Aorta (tissue), 5 donors: ENCODE results near the gene IKZF1. TPM values are rescaled to one million over a fixed set of nuclear protein-coding genes. Genes with fewer than 3 reads are reported as not detected.

ENCODE experiments used
- ATAC-seq: fragments of 200-7000 bp; cut with Tn5 transposase; one replicate; pipeline ENCODE4 v1.9.1; 2022; ENCODE audit warnings: moderate library complexity; ENCODE audit not compliant: low FRiP score
- DNase-seq, 2 donors: peaks; one replicate each; pipeline ENCODE4 v3.0.0-alpha.2; 2020
- H3K27ac ChIP-seq, 2 donors: one replicate each; pipeline ENCODE4 v1.5.1; 2013; ENCODE audit warnings: low read length in 2 of 2, mild to moderate bottlenecking in 2 of 2, moderate library complexity in 2 of 2, control low read depth in 1 of 2, inconsistent platforms in 1 of 2, low read depth in 1 of 2
- H3K27me3 ChIP-seq, 2 donors: one replicate each; pipeline ENCODE4 v1.6.1; 2013; ENCODE audit warnings: control low read depth in 1 of 2, low read length in 1 of 2, mild to moderate bottlenecking in 1 of 2, moderate library complexity in 1 of 2; ENCODE audit not compliant: insufficient read depth in 2 of 2, control insufficient read depth in 1 of 2
- H3K36me3 ChIP-seq, 2 donors: one replicate each; pipeline ENCODE4 v1.6.1; 2013; ENCODE audit warnings: control low read depth in 1 of 2, low read length in 1 of 2, mild to moderate bottlenecking in 1 of 2; ENCODE audit not compliant: insufficient read depth in 2 of 2, control insufficient read depth in 1 of 2
- H3K4me1 ChIP-seq, 2 donors: one replicate each; pipeline ENCODE4 v1.6.1; 2013; ENCODE audit warnings: low read length in 2 of 2, control low read depth in 1 of 2, mild to moderate bottlenecking in 1 of 2, moderate library complexity in 1 of 2; ENCODE audit not compliant: insufficient read depth in 2 of 2, control insufficient read depth in 1 of 2
- H3K4me3 ChIP-seq, 2 donors: one replicate each; pipeline ENCODE4 v1.5.1; 2013; ENCODE audit warnings: low read length in 2 of 2, control low read depth in 1 of 2, mild to moderate bottlenecking in 1 of 2
- H3K9me3 ChIP-seq: one replicate; pipeline ENCODE4 v1.6.1; 2013; ENCODE audit warnings: mild to moderate bottlenecking, low read length; ENCODE audit not compliant: control insufficient read depth
- whole genome bisulfite sequencing, 2 donors: extraction: QIAGEN DNeasy Blood & Tissue Kit; methylation state at CpG; one replicate each; pipeline ENCODE4 v1.1.7; 2013; 5-methylcytosine and 5-hydroxymethylcytosine counted together
- intact Hi-C, 2 donors: fragments of 100-400 bp; cut with DNase I; formaldehyde crosslinking; loops; one replicate each; pipeline versions ENCODE4 v1.14.2 to v1.15.0; 2022
- polyA plus RNA-seq, 2 donors: library from polyadenylated mRNA; stranded (reverse); fragments of 200-250 nt; gene quantifications; one replicate each; pipeline ENCODE4 v1.2.3, GENCODE V29; 2013
- total RNA-seq, 2 donors: library from RNA; stranded (reverse); fragmentation: NEBNext Ultra II Directional; extraction: Animal tissue kit (Norgen Biotek cat#: 25700); gene quantifications; one replicate each; pipeline ENCODE4 v1.2.1, GENCODE V29; 2021
- donor health status: healthy with polysubstance abuse.
- donor health status: Bipolar disorder and iron deficiency.
- donor health status: DM: no; HTN: no; CAD: no.
- donor health status: DM: no; HTN: no; CAD: no.
- donor health status: DM: yes; HTN: yes; CAD: no.

Gene IKZF1
- total and polyA plus RNA-seq, 4 donors: 2.5 to 24.4 (median 9.7) TPM

DNA sequence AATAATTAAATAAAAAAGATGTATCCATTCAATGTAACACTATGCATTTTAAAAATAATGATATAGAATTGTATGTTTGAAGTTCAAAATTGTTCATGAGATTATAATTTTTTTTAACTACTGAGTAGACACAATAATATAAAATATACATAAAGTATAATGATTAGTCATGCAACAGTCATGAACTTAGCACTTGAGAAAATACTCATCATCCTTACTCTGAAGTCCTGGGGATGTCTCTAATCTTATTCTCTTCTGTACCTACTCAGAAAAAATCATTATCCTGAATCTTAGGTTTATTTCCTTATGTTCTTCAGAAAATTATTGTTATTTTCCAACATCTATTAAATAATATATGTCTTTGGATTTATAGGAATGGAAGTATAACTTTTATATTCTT lies 26.4 kb upstream of the IKZF1 start:
- no peaks in the 10 kb centered on the region for H3K9me3 ChIP-seq
- intact Hi-C loops: no loop called here
- no peak overlapping the region for H3K27ac ChIP-seq
- DNase-seq (no peak), ATAC-seq (no peak)
- H3K4me3 ChIP-seq: no peak overlapping the region
- H3K36me3 ChIP-seq: no peaks in the 10 kb centered on the region
- H3K27me3 ChIP-seq: no peaks in the 10 kb centered on the region
- H3K4me1 ChIP-seq: peaks cover 0 to 2% of the 10 kb centered on the region in 2 donors

DNA sequence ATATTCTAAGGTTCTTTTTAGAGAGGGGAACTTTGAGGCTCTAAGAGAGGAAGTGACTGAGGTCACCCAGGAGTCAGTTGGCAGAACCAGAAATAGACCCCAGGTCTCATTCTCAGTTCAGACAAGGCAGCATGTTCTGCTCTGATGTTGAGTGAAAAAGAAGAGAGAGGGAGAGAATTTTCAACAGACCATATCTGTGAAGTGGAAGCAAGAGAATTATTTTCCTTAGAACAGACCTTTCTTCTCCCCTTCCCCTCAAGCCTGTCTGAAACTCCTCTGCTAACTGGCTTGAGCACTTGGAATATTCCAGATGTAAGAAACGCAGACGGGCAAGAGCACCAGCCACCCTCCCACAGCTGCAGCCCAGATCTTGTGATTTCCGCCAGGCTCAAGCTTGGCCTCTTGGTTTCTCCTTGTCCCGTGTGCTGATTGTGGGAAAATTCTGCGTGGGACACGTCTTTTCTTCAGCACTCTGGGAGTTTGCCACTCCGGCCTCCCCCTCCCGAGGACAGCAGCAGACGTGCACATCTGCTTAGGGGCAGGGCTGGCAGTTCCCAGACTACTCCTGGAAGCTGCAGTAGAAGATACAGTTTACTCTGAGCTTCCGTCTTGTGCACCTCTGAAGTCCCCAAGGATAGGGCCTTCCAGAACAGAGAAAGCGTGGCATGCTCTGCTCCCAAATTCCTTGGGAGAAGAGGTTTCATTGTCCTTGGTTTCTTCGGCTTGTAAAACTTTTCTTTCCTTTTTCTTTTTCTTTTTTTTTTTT lies 22.7 kb upstream of the IKZF1 start:
- DNase-seq (peak in 1 of 2 donors; percentile 74), ATAC-seq (peak; percentile 19)
- H3K9me3 ChIP-seq: no peaks in the 10 kb centered on the region
- H3K27me3 ChIP-seq: no peaks in the 10 kb centered on the region
- intact Hi-C loops: no loop called here
- H3K27ac ChIP-seq: no peak overlapping the region
- no peaks in the 10 kb centered on the region for H3K36me3 ChIP-seq
- H3K4me1 ChIP-seq: no peaks in the 10 kb centered on the region
- 65 to 67% methylated on average over 12 of the region's 12 CpGs for WGBS, 2 donors
- no peak overlapping the region for H3K4me3 ChIP-seq

DNA sequence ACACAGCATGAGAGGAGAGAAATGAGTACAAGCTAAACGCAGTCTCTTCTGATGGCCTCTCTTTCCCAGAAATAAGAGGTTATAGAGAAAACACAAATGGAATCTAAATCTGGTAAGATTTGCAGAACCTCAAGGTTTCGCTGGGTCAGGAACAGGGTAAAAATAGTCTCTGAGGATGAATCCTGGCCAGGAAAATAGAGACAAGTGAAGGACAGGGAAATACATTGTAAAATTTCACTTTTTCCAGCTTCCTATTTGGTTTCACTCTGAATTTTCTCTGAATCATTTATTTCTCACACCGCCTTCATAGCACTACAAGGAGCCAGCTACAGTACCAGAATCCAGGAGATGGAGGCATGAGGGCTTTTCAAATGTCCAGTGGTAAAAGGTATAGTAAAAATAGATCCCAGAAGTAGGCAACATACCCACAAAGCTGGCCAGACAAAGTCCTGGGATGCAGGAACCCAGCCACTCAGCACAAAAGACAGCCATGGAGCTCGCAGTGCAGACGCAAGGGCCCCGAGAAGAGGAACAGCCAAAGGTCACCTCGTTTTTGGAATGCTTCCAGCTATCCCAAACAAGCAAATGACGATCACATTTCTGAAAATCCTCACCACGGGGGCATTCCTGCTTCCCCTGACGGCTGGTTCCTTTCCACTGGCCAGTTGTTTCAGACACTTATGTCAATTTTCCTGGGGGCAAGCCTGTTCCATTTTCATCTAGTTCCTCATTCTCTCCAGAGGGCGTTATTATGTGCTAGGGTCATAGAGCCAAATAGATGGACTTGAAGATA lies 21.5 kb upstream of the IKZF1 start:
- ATAC-seq: no peak
- H3K4me3 ChIP-seq: no peak overlapping the region
- H3K9me3 ChIP-seq: no peaks in the 10 kb centered on the region
- H3K36me3 ChIP-seq: no peaks in the 10 kb centered on the region
- peak in 1 of 2 donors; percentile 57 for DNase-seq
- no peak overlapping the region for H3K27ac ChIP-seq
- H3K27me3 ChIP-seq: no peaks in the 10 kb centered on the region
- WGBS, 2 donors: 50 to 56% methylated on average over 11 of the region's 11 CpGs
- H3K4me1 ChIP-seq: no peaks in the 10 kb centered on the region
- intact Hi-C loops: no loop called here

DNA sequence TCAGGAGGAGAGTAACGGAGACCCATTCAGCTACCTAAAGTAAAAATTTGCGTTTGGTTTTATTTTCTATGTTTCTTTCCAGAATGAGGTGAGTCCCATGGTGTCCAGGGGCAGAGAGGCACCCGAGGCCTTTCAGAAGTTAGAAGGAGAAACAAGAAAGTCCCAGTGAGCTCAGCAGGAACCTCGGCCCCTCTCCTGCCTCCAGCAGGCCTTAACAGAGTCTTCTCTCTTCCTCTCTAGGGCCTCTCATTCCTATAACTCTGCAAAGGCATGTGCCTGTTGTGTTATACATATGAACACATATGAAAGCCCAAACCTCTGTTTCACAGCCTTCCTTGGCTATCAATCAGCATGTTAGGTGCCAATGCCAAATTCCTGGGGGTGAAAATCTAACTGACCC lies 20.8 kb upstream of the IKZF1 start:
- DNase-seq (no peak), ATAC-seq (no peak)
- Histone ChIP-seq H3K27me3 (no peaks in the 10 kb centered on the region), H3K36me3 (no peaks in the 10 kb centered on the region), H3K4me1 (no peaks in the 10 kb centered on the region), H3K9me3 (no peaks in the 10 kb centered on the region), H3K27ac (no peak overlapping the region), H3K4me3 (no peak overlapping the region)
- WGBS, 2 donors: 71 to 75% methylated on average over 4 of the region's 4 CpGs
- intact Hi-C loops: no loop called here

DNA sequence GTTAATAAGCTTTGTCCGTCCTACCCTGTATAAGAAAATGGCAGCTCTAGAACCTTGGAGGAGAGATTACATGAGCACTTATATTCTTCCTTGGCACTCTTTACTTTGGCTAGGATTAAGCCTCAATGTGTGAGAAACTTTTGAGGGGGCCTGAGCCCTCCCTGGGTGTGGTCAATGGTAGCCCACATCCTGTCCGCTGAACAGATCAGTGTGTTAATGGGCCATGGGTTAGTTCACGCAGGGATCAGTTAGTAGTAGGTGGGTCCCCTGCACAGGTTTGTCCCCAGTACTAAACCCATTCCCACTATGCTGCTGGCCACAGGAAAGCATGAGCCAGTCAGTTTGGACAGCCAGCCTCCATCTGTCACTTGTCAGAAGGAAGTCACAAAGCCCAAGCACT lies 20.2 kb upstream of the IKZF1 start:
- DNase-seq: no peak
- H3K9me3 ChIP-seq: no peaks in the 10 kb centered on the region
- H3K4me3 ChIP-seq: no peak overlapping the region
- intact Hi-C loops: no loop called here
- H3K36me3 ChIP-seq: no peaks in the 10 kb centered on the region
- no peaks in the 10 kb centered on the region for H3K4me1 ChIP-seq
- 92 to 94% methylated on average over 3 of the region's 3 CpGs for WGBS, 2 donors
- ATAC-seq: no peak
- H3K27ac ChIP-seq: no peak overlapping the region
- H3K27me3 ChIP-seq: peaks cover 0 to 1% of the 10 kb centered on the region in 2 donors

DNA sequence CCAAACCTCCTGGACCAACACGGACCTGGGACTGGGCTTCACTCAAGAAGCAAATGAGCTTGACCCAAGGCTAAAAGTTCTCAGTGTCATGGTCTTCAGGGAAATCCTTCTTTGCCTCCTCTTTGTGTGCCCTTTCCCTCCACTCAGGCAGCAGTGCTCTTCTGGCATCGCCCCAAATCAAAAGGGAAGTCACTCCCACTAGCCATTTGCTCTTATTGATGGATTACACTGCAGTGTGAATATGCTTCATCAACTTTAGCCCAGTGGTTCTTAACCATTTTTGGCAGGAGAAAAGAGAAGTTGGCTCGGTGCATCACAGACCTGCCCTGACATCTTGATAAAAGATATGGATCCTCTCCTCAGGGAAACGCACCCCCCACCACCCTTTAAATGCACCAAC lies 19.2 kb upstream of the IKZF1 start:
- no peak overlapping the region for H3K27ac ChIP-seq
- no peak for DNase-seq
- H3K4me3 ChIP-seq: no peak overlapping the region
- H3K4me1 ChIP-seq: no peaks in the 10 kb centered on the region
- H3K9me3 ChIP-seq: no peaks in the 10 kb centered on the region
- ATAC-seq: no peak
- intact Hi-C loops: no loop called here
- no peaks in the 10 kb centered on the region for H3K36me3 ChIP-seq
- peaks cover 0 to 1% of the 10 kb centered on the region in 2 donors for H3K27me3 ChIP-seq
- 59 to 61% methylated on average over 4 of the region's 4 CpGs for WGBS, 2 donors

DNA sequence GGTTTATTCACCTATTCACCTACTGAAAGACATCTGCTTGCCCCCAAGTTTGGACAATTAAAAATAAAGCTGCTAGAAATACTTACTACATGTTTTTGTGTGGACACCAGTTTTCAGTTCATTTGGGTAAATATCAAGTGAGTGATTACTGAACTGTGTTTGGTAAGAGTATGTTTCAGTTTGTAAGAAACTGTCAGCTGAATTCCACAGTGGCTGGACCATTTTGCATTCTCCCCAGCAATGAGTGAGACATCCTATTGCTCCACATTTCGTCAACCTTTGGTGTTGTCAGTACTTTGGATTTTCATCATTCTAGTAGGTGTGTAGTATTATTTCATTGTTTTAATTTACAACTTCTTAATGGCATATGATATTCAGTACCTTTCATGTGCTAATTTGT lies 17.4 kb upstream of the IKZF1 start:
- ATAC-seq (no peak), DNase-seq (no peak)
- 65 to 77% methylated on average over 1 of the region's 1 CpG for WGBS, 2 donors
- Histone ChIP-seq H3K4me3 (no peak overlapping the region), H3K4me1 (no peaks in the 10 kb centered on the region), H3K9me3 (no peaks in the 10 kb centered on the region), H3K27me3 (peaks cover 0 to 1% of the 10 kb centered on the region in 2 donors), H3K27ac (no peak overlapping the region), H3K36me3 (no peaks in the 10 kb centered on the region)
- intact Hi-C loops: no loop called here

DNA sequence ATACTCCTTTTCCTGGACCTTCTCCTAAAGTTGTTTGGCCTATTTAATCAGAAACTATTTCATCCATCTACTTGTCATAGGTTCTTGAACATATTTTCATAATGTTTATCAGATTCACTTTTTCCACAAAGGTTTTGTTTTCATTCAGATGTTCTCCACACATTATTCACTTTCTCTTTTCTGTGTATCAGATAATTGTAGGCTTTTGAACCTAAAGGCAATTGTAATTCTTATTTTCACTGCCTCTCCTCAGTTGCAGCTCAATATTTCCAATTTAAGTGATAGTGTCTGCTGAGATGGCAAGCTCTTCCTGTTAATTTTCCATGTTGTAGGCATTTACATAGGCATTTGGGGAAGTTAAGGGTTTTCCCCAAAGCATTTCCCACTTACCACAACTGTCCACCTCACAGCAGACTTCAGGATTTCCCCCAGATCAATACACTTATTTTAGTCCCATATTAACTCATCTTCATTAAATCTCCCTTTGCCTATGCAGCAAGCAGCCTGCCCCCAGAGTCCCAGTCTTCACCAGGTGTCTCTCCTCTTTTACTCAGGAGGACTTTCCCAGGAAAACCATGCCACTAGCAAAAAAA lies 12.3 kb upstream of the IKZF1 start:
- Histone ChIP-seq H3K27me3 (peaks cover 0 to 1% of the 10 kb centered on the region in 2 donors), H3K4me3 (no peak overlapping the region), H3K27ac (no peak overlapping the region), H3K9me3 (peaks cover 4% of the 10 kb centered on the region), H3K36me3 (no peaks in the 10 kb centered on the region), H3K4me1 (no peaks in the 10 kb centered on the region)
- DNase-seq (no peak), ATAC-seq (no peak)
- intact Hi-C loops: no loop called here

DNA sequence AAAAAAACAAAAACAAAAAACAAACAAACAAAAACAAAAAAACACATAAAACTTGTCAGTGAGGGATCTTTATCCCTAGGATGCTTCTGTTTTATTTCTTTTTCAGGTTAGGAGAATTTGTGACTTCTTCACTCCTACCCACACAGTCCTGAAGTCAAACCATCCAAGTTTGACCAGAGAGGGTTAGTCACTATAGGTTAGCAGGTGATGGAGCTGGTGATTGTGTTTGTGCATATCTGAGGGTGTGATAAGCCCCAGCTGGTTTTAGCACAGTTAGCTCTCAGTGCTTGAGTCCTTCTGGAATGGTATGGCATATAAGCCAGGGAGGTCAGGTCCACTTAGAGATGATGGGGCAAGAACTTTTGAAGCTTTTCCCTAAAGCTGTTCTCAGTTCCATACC lies 11.8 kb upstream of the IKZF1 start:
- H3K36me3 ChIP-seq: no peaks in the 10 kb centered on the region
- H3K27ac ChIP-seq: no peak overlapping the region
- intact Hi-C loops: no loop called here
- no peaks in the 10 kb centered on the region for H3K4me1 ChIP-seq
- H3K9me3 ChIP-seq: peaks cover 4% of the 10 kb centered on the region
- no peak for ATAC-seq
- H3K4me3 ChIP-seq: no peak overlapping the region
- DNase-seq: no peak
- peaks cover 0 to 1% of the 10 kb centered on the region in 2 donors for H3K27me3 ChIP-seq
